MM.1S (cell line): ENCODE results near the gene TNRC6C.
A peak's percentile ranks its signal among the peaks of the same experiment; 100 is the strongest.

ENCODE experiments used
- DNase-seq: peaks from one replicate; pipeline ENCODE4 v3.0.0-alpha.2; 2015
- H2AFZ ChIP-seq: fragments of 300-600 bp; sonication (generic); 2 replicates; pipeline ENCODE4 v1.6.0; 2016; ENCODE audit warnings: antibody characterized with exemption, low read length
- H3F3A ChIP-seq: fragments of 300-600 bp; sonication (generic); 2 replicates; pipeline ENCODE4 v1.6.1; 2016; ENCODE audit warnings: mild to moderate bottlenecking, antibody characterized with exemption, low read length, moderate library complexity, mixed read lengths; ENCODE audit not compliant: insufficient read depth
- H3K27ac ChIP-seq: fragments of 300-600 bp; sonication (generic); 2 replicates; pipeline ENCODE4 v1.5.1; 2016; ENCODE audit warnings: mild to moderate bottlenecking, low read length
- H3K27me3 ChIP-seq: fragments of 300-600 bp; sonication (generic); replicated peaks from 2 replicates; pipeline ENCODE4 v1.6.0; 2016; ENCODE audit warnings: low read length; ENCODE audit not compliant: insufficient read depth
- H3K36me3 ChIP-seq: fragments of 300-600 bp; sonication (generic); replicated peaks from 2 replicates; pipeline ENCODE4 v1.6.1; 2016; ENCODE audit warnings: mild to moderate bottlenecking, low read length, mixed read lengths; ENCODE audit not compliant: insufficient read depth
- H3K4me1 ChIP-seq: fragments of 300-600 bp; sonication (generic); 2 replicates; pipeline ENCODE4 v1.6.1; 2016; ENCODE audit warnings: low read length, mixed read lengths
- H3K4me2 ChIP-seq: fragments of 300-600 bp; sonication (generic); 2 replicates; pipeline ENCODE4 v1.6.0; 2016; ENCODE audit warnings: low read depth, low read length
- H3K4me3 ChIP-seq: fragments of 300-600 bp; sonication (generic); 2 replicates; pipeline ENCODE4 v1.5.1; 2016; ENCODE audit warnings: low read length, mixed read lengths
- H3K79me2 ChIP-seq: fragments of 300-600 bp; sonication (generic); 2 replicates; pipeline ENCODE4 v1.6.1; 2016; ENCODE audit warnings: mixed run types, low read length, mixed read lengths
- H3K9ac ChIP-seq: fragments of 300-600 bp; sonication (generic); 2 replicates; pipeline ENCODE4 v1.6.1; 2016; ENCODE audit warnings: low read length, mixed read lengths
- H3K9me2 ChIP-seq: fragments of 300-600 bp; sonication (generic); replicated peaks from 2 replicates; pipeline ENCODE4 v1.6.1; 2016; ENCODE audit warnings: mild to moderate bottlenecking, low read length, mixed read lengths; ENCODE audit not compliant: insufficient read depth
- H3K9me3 ChIP-seq: fragments of 300-600 bp; sonication (generic); replicated peaks from 2 replicates; pipeline ENCODE4 v1.6.1; 2016; ENCODE audit warnings: mild to moderate bottlenecking, low read length, mixed read lengths; ENCODE audit not compliant: insufficient read depth
- H4K20me1 ChIP-seq: fragments of 300-600 bp; sonication (generic); 2 replicates; pipeline ENCODE4 v1.6.1; 2016; ENCODE audit warnings: mild to moderate bottlenecking, low read length, moderate library complexity, mixed read lengths; ENCODE audit not compliant: insufficient read depth
- EZH2 ChIP-seq: fragments of 300-600 bp; sonication (generic); optimal IDR thresholded peaks from 2 replicates; pipeline ENCODE3; 2017; ENCODE audit warnings: low read depth, mild to moderate bottlenecking, antibody characterized with exemption, low read length, mixed read lengths
- EZH2phosphoT487 ChIP-seq: fragments of 300-600 bp; sonication (generic); IDR thresholded peaks from 2 replicates; pipeline ENCODE4 v1.6.1; 2018; ENCODE audit warnings: antibody characterized with exemption, low read length
- TF ChIP-seq, protein P1 (sequence below): fragments of 300-600 bp; sonication (generic); IDR thresholded peaks from 2 replicates; pipeline ENCODE4 v1.5.1; 2016; ENCODE audit warnings: antibody characterized with exemption, low read length, mixed read lengths

TNRC6C gene

GRCh38 chr17:78148286-78149016 is 189.9 kb downstream of the TNRC6C start:
- TF ChIP-seq EZH2: no peak
- TF ChIP-seq, protein P1, sequence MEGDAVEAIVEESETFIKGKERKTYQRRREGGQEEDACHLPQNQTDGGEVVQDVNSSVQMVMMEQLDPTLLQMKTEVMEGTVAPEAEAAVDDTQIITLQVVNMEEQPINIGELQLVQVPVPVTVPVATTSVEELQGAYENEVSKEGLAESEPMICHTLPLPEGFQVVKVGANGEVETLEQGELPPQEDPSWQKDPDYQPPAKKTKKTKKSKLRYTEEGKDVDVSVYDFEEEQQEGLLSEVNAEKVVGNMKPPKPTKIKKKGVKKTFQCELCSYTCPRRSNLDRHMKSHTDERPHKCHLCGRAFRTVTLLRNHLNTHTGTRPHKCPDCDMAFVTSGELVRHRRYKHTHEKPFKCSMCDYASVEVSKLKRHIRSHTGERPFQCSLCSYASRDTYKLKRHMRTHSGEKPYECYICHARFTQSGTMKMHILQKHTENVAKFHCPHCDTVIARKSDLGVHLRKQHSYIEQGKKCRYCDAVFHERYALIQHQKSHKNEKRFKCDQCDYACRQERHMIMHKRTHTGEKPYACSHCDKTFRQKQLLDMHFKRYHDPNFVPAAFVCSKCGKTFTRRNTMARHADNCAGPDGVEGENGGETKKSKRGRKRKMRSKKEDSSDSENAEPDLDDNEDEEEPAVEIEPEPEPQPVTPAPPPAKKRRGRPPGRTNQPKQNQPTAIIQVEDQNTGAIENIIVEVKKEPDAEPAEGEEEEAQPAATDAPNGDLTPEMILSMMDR: no peak
- no peak for TF ChIP-seq EZH2phosphoT487
- no peaks in the 10 kb centered on the region for H3K36me3 ChIP-seq
- no peak for DNase-seq
- H2AFZ ChIP-seq: no peak overlapping the region
- no peaks in the 10 kb centered on the region for H3K79me2 ChIP-seq
- peaks cover 50% of the 10 kb centered on the region for H3K4me1 ChIP-seq
- H3K27me3 ChIP-seq: no peaks in the 10 kb centered on the region
- peak overlapping the region; percentile 77; the same call in 1 of the 2 replicates for H3K27ac ChIP-seq
- no peak overlapping the region for H3K4me3 ChIP-seq
- no peaks in the 10 kb centered on the region for H4K20me1 ChIP-seq
- H3K9ac ChIP-seq: peak overlapping the region; percentile 37; the same call in 1 of the 2 replicates
- H3K9me2 ChIP-seq: no peaks in the 10 kb centered on the region
- H3F3A ChIP-seq: peaks cover 30% of the 10 kb centered on the region
- H3K9me3 ChIP-seq: no peaks in the 10 kb centered on the region
- no peak overlapping the region for H3K4me2 ChIP-seq

DNA sequence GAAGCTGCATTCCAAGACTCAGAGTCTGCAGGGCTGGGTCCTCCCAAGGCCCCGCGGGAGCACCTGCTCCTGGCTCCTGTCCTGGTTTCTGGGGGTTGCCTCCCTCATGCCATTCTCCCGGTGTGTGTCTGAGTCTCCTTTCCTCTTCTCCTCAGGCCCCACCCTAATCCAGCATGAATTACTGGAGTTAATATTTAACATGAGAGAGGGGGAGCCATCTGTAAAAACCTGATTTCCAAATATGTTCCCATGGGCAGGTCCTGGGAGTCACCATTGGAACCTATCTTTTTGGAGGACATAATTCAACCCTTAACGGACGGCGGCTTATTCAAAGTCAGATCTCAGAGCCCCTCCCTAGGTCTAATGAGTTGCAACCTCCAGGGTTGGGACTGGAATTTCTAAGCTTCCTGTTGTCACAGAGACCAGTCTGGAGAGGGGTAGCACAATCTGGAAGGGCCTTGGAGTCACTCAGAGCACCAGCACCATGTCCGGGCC is 193.1 kb downstream of the TNRC6C start:
- TF ChIP-seq, protein P1: no peak
- H3K9me3 ChIP-seq: no peaks in the 10 kb centered on the region
- no peak overlapping the region for H3K27ac ChIP-seq
- H3K4me2 ChIP-seq: no peak overlapping the region
- peaks cover 38% of the 10 kb centered on the region for H3F3A ChIP-seq
- H3K27me3 ChIP-seq: no peaks in the 10 kb centered on the region
- H3K9ac ChIP-seq: no peak overlapping the region
- no peaks in the 10 kb centered on the region for H3K36me3 ChIP-seq
- DNase-seq: no peak
- H4K20me1 ChIP-seq: no peaks in the 10 kb centered on the region
- no peak overlapping the region for H2AFZ ChIP-seq
- H3K4me1 ChIP-seq: peaks cover 45% of the 10 kb centered on the region
- no peaks in the 10 kb centered on the region for H3K79me2 ChIP-seq
- H3K4me3 ChIP-seq: no peak overlapping the region
- no peaks in the 10 kb centered on the region for H3K9me2 ChIP-seq

GRCh38 chr17:78154903-78155811 is 196.7 kb downstream of the TNRC6C start:
- no peaks in the 10 kb centered on the region for H3K36me3 ChIP-seq
- no peaks in the 10 kb centered on the region for H3K27me3 ChIP-seq
- H2AFZ ChIP-seq: 0 out of 2 replicates have a peak overlapping the region, but pooled peaks have one; percentile 7
- H3K79me2 ChIP-seq: no peaks in the 10 kb centered on the region
- H3K4me1 ChIP-seq: peaks cover 23% of the 10 kb centered on the region
- TF ChIP-seq EZH2phosphoT487 (no peak), EZH2 (no peak)
- TF ChIP-seq, protein P1: no peak
- H3K4me3 ChIP-seq: no peak overlapping the region
- peak overlapping the region; percentile 42; the same call in 1 of the 2 replicates for H3K4me2 ChIP-seq
- peaks cover 32% of the 10 kb centered on the region for H3F3A ChIP-seq
- H3K9ac ChIP-seq: peak overlapping the region; percentile 59
- no peaks in the 10 kb centered on the region for H4K20me1 ChIP-seq
- H3K9me3 ChIP-seq: no peaks in the 10 kb centered on the region
- H3K9me2 ChIP-seq: no peaks in the 10 kb centered on the region
- H3K27ac ChIP-seq: peak overlapping the region; percentile 97
- DNase-seq: peak; percentile 98
